GM21528 (cell line): Measurements from ENCODE around the gene EFCAB11.

ENCODE experiments used
- ATAC-seq: cut with Tn5 transposase; IDR thresholded peaks from one replicate; pipeline ENCODE4 v1.9.1; 2021; ENCODE audit warnings: mild to moderate bottlenecking, moderate library complexity; ENCODE audit not compliant: unreplicated experiment, low FRiP score

Gene EFCAB11, protein sequence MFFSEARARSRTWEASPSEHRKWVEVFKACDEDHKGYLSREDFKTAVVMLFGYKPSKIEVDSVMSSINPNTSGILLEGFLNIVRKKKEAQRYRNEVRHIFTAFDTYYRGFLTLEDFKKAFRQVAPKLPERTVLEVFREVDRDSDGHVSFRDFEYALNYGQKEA

DNA sequence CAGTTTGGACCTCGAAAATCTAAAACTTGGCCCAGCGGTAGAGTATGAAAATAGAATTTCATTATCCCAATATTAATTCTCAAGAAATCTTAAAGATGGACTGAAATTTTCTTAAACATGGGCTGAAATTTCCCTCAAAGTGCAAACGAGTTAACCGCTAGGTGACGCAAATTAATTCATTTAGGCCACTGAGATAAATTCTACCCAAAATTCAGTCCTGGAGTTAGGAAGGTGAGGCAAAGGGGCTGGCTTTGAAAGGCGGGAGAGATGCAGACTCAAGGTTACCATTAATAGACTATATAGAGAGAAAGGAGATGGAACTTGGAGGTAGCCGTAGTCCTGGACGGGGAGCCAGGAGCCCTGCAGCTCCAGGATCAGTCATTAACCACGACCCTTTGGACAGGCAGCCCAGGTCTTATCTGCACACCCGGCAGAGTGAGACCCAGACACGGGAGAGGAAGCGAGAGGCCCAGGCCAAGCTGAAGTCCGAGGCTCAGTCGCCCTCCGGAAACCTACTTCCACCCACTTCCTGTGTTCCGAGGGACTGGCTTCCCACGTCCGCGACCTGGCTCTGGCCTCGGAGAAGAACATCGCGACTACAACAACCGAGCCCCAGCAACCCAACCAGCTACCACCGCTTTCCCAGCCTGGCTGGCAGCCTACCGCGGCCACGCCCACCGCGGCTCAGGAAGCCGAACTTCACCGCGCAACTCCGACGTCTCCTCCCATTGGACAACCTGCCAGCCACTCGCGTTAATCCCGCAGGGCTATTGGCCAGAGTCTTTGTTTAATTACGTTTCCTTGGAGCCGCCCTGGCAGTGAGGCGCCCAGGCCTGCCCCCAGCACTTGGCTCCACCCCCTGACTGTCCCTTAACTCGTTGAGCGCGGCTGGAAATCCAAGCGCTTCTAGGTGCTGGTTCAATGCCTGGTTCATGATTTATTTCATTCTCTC is at the start of gene EFCAB11:
Gene EFCAB11 (minus strand): TSS at position 661 of the 952 bp plus-strand sequence. CDS start 70 bp downstream, at position 591.
- ATAC-seq: peak; percentile 86

- ATAC-seq: no peak
Measured at GRCh38 chr14:90003526-90004307, 49.2 kb upstream of the EFCAB11 start.

GRCh38 chr14:90000935-90001334 is 46.4 kb upstream of the EFCAB11 start:
- no peak for ATAC-seq

GRCh38 chr14:89996963-89997362 is 42.4 kb upstream of the EFCAB11 start:
- no peak for ATAC-seq

DNA sequence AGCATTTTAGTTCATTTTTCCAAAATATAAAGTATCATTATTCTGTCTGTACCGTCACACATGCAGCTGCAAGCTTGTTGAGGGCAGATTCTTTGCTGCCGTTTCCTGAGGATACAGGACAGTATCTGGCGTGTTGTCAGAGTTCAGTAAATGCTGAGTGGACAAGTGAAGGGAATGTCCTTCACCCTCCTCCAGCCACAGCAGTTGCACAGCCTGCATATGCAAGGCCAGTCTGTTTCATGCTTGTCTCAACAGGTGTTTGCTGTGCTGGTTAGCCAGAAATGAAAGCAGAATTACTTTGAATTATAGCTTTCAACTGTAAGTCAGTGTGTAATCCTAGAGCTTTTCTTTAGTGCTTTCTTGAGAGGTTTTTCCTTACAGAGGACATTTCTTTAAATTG is 37.7 kb upstream of the EFCAB11 start:
- no peak for ATAC-seq

DNA sequence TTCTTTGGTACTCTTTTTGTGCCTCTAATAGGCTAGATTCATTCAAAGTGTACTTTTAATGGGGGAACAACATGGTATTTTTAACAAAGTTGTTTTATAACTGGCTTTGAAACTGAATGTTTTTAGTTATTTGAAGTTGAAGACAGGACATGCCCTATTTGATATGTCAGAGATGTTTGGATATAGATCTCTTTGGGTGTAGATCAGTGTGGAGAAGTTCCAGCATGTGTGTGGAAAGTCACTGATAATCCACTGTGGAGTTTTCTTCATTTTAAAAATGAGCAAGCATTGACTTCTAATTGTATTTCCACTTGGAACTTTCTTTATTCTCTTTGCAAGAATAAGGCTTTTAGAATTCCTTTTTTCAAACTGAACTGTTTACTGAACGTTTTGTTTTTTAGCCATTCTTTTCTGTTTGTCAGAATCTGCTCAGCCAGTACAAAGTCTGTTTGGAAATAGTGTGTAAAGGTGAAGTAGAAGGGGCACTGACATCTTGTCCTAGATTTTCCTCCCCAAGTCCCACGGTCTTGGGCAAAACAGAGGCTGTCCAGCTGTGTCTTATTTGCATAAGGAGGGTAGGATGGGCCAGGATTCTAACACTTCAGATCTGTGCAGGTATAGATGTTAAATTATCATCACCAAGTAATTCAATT is 36.2 kb upstream of the EFCAB11 start:
- no peak for ATAC-seq

DNA sequence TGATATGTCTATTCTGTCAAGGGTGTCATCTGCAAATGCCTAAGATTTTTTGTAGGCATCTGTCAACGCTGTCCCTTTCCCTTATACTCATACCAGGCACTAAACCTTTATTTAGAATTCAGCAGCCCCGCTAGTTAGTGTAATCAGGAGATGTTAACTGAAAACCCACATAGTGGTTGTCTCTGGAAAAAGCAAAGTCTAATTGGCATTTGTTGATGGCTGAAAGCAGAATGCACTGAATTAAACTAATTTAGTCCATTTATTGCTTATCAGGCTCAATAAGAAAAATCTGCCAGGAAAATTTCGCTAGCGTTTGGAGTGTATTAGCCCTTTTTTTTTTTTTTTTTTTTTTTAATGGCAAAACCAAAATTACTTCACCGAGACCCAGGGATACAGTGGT is 35.7 kb upstream of the EFCAB11 start:
- no peak for ATAC-seq

DNA sequence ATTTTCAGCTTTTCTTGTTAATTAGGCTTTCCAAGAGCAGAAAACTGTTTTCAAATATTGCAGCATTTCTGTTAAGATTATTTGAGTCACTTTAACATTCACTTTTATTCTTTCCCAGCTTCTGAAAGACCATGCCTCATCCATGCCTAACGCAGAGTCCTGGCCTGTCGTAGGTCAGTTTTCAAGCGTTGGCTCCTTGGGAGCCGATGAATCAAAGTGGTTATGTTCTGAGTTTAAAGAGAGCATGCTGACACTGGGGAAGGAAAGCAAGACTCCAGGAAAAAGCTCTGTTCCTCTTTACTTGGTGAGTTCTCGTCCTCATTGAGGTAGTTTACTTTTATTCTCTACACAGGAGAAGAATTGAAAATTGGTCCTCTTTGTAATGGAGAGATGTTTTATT is 34.3 kb upstream of the EFCAB11 start:
- no peak for ATAC-seq

DNA sequence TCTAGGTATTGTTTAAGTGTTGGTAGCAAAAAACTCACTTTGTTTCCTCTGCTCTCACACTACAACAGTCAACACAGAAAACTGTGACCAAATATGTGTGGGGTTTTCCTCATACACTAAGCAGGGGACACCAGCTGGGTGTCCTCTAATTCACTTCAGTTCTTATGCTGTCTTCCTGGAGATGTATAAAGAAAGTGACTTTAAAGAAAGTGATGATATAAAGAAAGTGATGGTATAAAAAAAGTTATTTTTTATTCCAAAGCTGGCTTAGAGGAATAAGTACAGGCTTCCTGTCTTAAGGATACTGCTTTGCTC is 32.6 kb upstream of the EFCAB11 start:
- ATAC-seq: no peak

DNA sequence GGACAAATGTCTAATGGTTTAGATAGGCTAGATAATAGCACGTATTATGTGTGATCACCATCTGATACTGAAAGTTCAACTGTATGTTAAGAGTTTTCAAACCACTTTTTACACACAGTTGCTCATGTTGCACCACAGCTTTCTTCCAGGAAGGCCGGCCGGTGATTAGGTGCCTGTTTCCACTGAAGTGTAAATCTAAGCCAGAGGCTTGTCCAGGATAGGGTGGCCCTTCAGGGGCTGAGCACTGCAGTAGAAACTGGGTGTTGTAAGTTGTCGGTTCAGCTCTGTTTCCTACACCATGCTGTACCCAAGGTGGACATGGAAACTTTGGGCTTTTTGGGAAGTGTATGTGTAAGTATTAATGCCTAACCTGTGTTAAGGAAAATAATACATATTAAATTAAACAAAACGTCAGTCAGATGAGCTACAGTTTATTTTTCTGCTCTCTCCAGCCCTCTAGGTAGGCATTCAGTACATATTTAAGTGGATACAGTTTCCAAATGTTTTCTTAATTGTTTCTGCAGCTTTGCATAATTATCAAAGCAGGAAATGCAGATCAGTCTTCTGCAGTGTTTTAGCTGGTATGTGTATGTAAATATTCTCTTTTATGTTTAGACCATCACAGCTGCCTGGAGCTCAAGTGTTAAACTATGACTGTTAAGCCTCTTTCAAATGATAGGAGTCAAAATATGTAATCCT is 32.1 kb upstream of the EFCAB11 start:
- no peak for ATAC-seq

DNA sequence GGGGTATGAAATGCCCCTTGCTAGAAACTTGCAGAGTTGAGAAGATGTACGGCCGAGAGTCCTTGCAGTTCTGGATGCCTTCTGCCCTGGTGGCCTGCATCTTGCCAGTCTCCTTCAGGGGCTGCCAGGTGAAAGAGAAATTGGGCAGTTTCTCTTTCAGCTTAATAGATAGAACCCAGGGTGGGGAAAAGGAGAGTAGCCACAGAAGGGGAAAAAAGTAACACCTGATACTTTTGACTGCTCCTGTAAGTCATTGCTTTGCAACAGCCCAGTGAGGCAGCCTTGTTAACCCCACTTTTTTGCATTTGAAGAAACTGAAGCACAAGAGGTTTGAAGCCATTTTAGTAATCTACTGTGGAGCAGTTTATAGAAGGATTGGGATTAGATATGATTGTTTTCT is 28.8 kb upstream of the EFCAB11 start:
- peak; percentile 64 for ATAC-seq

- no peak for ATAC-seq
Measured at GRCh38 chr14:89978656-89979055, 24.1 kb upstream of the EFCAB11 start.

GRCh38 chr14:89977668-89978067 is 23.1 kb upstream of the EFCAB11 start:
- ATAC-seq: no peak

DNA sequence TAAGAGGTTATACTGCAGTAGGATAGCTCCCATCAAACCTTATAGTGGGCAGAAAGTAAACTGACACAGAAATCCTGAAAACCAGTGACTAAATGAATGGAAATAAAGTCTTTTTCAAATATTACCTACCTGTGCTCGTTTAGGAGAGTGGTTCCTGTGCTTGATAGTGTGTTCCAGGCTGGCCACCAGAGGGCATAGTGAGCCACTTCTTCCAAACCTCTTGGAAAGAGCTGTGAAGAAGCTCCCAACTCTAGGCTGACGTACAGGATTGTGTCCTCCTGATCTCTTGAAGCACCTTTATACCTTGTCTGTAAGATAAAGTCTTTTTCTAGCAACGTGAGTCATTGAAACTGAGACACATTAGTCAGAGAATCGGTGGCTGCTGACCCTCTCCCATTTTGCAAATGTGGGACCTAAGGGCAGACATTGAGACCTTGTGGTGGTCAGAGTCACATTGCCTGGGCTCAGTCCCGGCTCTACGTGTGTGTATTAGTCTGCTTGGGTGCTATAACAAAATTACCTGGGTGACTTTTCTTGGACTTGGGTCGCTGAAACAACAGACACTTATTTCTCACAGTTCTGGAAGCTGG is 18.8 kb upstream of the EFCAB11 start:
- peak; percentile 68 for ATAC-seq

DNA sequence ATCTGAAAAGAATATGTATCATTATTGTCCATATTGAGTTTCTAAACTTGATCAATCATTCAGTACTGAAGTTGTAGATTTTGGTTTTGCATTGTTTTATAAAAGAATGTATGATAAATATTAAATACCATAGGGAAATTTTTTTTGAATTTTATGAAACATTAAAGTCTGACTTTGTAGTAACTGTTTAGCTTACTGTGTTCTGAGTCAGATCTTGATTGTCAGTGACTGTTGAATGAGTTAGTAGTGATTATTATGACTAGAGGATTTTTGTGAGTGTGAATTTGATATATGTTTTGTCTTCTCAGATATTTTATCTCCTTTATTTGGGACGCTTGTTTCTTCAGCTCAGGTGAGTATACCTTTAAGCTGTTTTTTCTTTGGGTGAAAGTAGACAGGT is 11.3 kb upstream of the EFCAB11 start:
- ATAC-seq: no peak

GRCh38 chr14:89963288-89963978 is 8.9 kb upstream of the EFCAB11 start:
- no peak for ATAC-seq

DNA sequence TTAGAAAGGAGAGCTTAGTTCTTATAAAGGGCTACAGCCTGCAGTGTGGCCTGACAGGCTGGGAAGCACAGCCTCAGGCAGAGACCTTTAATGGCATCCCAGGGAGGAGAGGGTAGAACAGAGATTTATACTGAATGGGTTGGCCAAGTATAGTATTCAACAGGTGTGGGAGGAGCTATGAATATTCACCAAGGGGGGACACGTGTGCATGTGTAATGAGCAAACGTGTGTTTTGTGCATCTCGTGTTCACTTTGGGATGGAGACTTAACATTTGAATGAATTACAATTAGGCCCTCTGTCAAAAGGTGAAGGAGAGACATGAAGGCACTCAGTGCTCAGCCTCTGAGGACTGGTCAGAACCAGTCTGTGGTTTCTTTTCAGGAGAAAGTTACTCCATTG is 6.4 kb upstream of the EFCAB11 start:
- ATAC-seq: no peak

DNA sequence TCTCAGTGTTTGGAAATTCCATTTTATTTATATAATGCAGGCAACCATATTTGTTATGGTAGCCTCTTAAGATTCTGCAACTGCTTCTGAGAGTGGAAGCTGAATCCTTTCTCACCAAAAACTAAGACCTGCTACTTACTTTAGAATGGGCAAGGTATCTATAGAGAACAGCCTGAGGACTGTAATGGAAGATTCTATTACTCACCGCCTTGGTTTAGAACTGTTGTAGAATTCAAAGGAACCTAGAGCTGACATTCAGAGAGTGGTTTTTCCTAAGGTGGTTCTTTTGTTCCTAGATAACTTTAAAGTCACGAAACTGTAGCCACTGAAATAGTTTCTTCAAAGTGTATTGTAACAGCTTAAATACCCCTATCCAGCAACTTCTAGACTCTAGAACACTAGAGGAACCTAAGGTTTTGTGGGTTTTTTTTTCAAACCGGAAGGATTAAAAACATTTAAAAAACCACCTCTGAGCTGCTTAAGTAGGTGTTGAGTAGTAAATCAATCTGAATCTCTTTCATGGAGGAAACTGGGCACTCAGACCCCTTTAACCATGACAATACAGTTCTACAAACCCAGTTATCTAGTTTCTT is 5.4 kb upstream of the EFCAB11 start:
- no peak for ATAC-seq

DNA sequence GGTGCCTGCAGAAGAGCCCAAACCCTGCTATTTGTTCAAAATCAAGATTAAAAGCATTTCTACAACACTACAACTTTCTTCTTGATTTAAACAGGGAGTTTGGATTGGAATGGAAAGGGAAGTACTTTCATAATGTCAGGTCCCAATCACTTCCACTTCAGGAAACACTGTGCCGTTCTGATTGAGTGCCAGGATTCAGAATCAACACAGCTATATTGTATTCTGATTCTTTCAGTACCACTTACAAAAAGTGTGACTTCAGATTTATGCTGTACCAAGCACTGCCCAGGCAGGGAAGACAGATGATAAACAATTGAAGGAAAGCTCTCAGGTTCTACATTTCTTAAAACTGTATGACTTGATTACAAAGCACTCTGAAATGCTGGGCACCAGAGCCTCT is 4.4 kb upstream of the EFCAB11 start:
- no peak for ATAC-seq
